A673 (cell line): ENCODE measurements around the gene OR2G6. TPM values are rescaled to one million over a fixed set of nuclear protein-coding genes. Genes with fewer than 3 reads are reported as not detected.
"Not testable (repeated sequence)": the region's sequence is repeated elsewhere in the genome, so short reads cannot be mapped to it uniquely, and the experiment has no call there.

Source experiments
- BruUV-seq: library from RNA; stranded (reverse); fragments of 400-500 nt; replicated peaks from 2 replicates; lab custom pipeline; 2021; lab: Mats Ljungman, UMichigan
- CTCF ChIA-PET: fragments of 300-600 bp; sonication (Branson Sonifier 250); formaldehyde crosslinking; loops from one replicate; lab custom pipeline; 2022; ENCODE audit warnings: antibody characterized with exemption; lab: Charles Lee
- POLR2A ChIA-PET: fragments of 300-600 bp; sonication (Branson Sonifier 250); formaldehyde crosslinking; loops from one replicate; lab custom pipeline; 2022; ENCODE audit warnings: antibody characterized with exemption; ENCODE audit not compliant: low non-redundant PET; lab: Charles Lee
- DNase-seq: peaks from one replicate; pipeline ENCODE4 v3.0.0-alpha.2; 2015; ENCODE audit warnings: low spot score
- H3K27ac ChIP-seq: fragments of 200-600 bp; sonication (generic); 2 replicates; pipeline ENCODE4 v1.5.1; 2016; ENCODE audit warnings: mixed run types, low read depth, mild to moderate bottlenecking, mixed read lengths, antibody characterized with exemption, low read length; ENCODE audit not compliant: poor library complexity, severe bottlenecking
- H3K27me3 ChIP-seq: fragments of 200-600 bp; sonication (generic); replicated peaks from 2 replicates; pipeline ENCODE4 v1.6.1; 2017; ENCODE audit warnings: mixed run types, low read depth, mild to moderate bottlenecking, mixed read lengths, antibody characterized with exemption, low read length; ENCODE audit not compliant: insufficient read depth, poor library complexity
- H3K36me3 ChIP-seq: fragments of 200-600 bp; sonication (generic); 2 replicates; pipeline ENCODE4 v1.6.1; 2016; ENCODE audit warnings: mixed run types, mild to moderate bottlenecking, mixed read lengths, antibody characterized with exemption, low read length; ENCODE audit not compliant: insufficient read depth, poor library complexity, severe bottlenecking
- H3K4me1 ChIP-seq: fragments of 200-600 bp; sonication (generic); 2 replicates; pipeline ENCODE4 v1.6.1; 2017; ENCODE audit warnings: mixed run types, mild to moderate bottlenecking, mixed read lengths, antibody characterized with exemption, low read length; ENCODE audit not compliant: insufficient read depth, poor library complexity, severe bottlenecking
- H3K4me3 ChIP-seq: fragments of 200-600 bp; sonication (generic); 2 replicates; pipeline ENCODE4 v1.5.1; 2016; ENCODE audit warnings: low read depth, mixed run types, mild to moderate bottlenecking, mixed read lengths, low read length; ENCODE audit not compliant: poor library complexity, severe bottlenecking
- H3K9me3 ChIP-seq: fragments of 200-600 bp; sonication (generic); 2 replicates; pipeline ENCODE4 v1.6.1; 2016; ENCODE audit warnings: mixed run types, low read depth, mild to moderate bottlenecking, mixed read lengths, antibody characterized with exemption, low read length; ENCODE audit not compliant: poor library complexity, severe bottlenecking
- intact Hi-C: fragments of 100-400 bp; cut with micrococcal nuclease; formaldehyde crosslinking; loops from one replicate; pipeline ENCODE4 v1.10.0; 2022; ENCODE audit not compliant: unreplicated experiment
- total RNA-seq: library from RNA; stranded (reverse); gene quantifications from 2 replicates; pipeline ENCODE4 v1.2.3, GENCODE V29; 2021

The OR2G6 gene
- total RNA-seq, 1 experiment from 2014 or later = not detected

DNA sequence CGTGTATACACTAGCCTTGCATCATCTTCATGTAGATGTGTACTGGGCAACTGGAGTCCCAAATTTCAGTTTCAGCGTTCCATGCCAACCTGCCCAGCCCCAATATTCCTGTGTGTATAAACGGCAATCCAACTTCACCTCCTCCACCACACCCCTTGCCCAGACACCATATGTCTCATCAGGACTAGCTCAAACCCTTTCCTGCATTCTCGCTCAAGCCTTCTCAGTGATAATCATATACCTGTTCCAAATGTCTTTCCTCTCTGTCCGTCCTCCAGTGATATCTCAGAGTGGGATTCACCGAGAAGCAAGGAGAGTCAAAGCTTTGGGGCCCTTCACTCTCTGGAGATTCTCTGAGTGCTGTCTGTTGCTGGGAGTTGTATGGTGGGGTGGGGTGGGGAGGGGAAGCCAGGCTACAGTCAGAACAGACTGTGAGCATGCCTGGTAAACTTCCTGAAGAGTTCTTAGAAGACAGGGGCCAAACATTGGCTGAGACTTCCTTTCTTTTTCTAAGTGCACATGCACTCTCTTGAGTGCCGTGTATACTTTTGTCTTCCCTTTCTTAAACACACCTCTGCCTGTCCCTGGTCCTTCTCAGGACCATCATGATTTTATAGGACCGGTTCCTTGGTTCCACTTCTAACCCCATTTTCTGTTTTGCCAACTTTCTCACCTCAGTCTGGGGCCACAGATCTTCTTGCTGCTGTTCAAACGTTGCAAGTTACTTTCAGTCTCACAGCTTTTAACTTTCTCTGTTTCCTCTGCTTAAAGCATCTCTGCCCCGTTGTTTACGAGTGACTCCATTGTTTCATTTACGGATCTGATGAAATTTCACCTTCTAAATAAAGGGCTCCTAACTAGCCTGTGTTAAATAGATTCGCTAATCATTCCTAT, 25.9 kb upstream of the OR2G6 start:
- DNase-seq, BruUV-seq, intact Hi-C loops, H3K9me3 ChIP-seq, CTCF ChIA-PET, H3K27ac ChIP-seq, POLR2A ChIA-PET, H3K27me3 ChIP-seq, H3K36me3 ChIP-seq, H3K4me1 ChIP-seq, H3K4me3 ChIP-seq: not testable (repeated sequence)

DNA sequence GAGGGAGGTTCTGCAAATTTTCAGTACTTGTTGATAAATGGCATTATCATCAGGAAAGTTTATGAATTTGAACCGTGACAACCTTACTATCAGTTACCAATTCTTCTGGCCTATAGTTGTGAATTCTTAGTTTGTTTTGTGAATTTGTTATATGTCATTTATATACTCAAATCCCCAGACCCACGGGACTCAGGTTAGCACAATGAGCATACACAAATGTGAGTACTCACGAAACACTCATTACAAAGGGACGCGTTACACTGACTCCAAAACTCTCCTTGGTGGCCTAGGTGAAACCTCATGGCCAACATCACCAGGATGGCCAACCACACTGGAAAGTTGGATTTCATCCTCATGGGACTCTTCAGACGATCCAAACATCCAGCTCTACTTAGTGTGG, 19.6 kb upstream of the OR2G6 start, which contains the start of gene OR2T5:
Gene OR2T5 (plus strand): TSS at position 301 of the 400 bp plus-strand sequence. CDS start 0 bp downstream, at position 301.
- H3K4me3 ChIP-seq, H3K36me3 ChIP-seq, CTCF ChIA-PET, H3K27me3 ChIP-seq, H3K9me3 ChIP-seq, intact Hi-C loops, DNase-seq, BruUV-seq, H3K4me1 ChIP-seq, POLR2A ChIA-PET, H3K27ac ChIP-seq: not testable (repeated sequence)

DNA sequence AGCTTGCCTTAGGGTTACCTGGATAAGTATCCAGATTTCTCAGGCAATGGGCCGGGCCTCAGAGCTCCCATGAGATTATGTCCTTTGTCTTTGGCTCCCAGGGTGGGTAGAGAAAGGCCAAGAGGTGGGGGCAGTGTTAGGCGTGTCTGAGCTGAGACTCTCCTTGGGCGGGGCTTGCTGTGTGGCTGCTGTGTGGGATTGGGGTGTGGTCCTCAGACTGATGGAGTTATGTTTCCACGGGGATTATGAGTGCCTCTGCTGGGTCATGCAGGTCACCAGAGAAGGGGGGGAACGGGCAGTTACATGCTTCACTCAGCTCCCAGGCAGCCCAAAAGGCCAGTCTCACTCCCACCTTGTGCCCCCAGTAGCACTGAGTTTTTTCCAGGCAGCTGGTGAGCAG, 11.2 kb upstream of the OR2G6 start:
- CTCF ChIA-PET, DNase-seq, POLR2A ChIA-PET, H3K27ac ChIP-seq, BruUV-seq, H3K4me3 ChIP-seq, H3K27me3 ChIP-seq, intact Hi-C loops, H3K4me1 ChIP-seq, H3K9me3 ChIP-seq, H3K36me3 ChIP-seq: not testable (repeated sequence)

DNA sequence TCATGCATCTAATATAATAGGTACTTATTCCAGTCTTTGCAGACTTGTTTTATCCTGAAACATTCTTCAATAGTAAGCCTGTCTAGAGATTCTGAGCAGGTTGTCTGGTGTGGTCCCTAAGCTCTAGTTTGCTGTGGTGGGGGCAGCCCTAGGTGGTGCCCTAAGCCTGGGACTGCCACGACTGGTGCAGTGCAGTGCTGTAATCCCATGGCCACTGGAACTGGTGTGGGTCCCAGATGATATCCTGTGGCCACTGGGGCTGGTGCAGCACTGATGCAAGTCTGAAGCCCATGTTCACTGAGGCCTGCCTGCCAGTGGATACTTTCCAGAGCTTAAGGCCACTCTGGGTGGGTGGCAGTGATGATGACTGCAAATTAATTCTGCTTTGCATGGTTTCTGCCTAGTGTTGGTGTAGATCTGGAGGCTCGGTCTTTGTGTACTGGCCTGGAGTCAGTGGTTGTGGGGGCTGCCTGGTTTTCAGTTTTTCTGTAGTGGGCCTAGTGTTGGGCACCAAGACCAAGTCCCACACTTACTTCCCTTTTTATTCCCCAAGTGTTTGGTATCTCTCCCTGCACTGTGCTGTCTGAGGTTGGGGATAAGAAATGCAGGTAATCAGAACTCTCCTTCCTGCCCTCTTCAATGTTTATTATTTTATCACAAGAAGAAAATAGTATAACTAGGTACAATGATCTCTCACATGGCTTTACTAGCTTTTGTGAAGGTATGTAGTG, 7.4 kb upstream of the OR2G6 start:
- H3K9me3 ChIP-seq, H3K27me3 ChIP-seq, DNase-seq, intact Hi-C loops, H3K4me1 ChIP-seq, H3K27ac ChIP-seq, CTCF ChIA-PET, BruUV-seq, POLR2A ChIA-PET, H3K4me3 ChIP-seq, H3K36me3 ChIP-seq: not testable (repeated sequence)

DNA sequence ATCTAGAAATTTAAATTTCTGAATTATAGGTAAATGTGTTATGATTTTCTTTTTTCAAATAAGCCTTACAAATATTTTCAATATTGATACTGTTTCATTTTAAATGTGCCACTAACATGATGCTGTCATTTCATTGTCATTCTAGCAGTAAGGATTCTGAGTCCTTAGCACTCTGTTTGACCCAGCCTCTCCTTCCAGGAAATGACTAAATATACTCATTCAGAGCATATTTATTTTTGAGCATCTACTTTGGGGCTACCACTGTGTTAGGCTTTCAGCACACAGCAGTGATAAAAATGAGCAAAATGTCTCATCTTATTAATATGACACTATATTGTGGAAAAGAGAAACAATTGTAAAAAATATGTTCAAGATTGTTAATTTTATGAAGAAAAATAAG, 2.3 kb downstream of the OR2G6 start:
- H3K27me3 ChIP-seq, BruUV-seq, H3K4me1 ChIP-seq, POLR2A ChIA-PET, H3K27ac ChIP-seq, H3K4me3 ChIP-seq, H3K9me3 ChIP-seq, CTCF ChIA-PET, H3K36me3 ChIP-seq, intact Hi-C loops, DNase-seq: not testable (repeated sequence)
